MCF 10A (cell line): ENCODE measurements around the gene NEUROD6. TPM values are rescaled to one million over a fixed set of nuclear protein-coding genes. Genes with fewer than 3 reads are reported as not detected.

Experiments used
- BruUV-seq: library from RNA; stranded (reverse); fragments of 400-500 nt; replicated peaks from 2 replicates; lab custom pipeline; 2021; lab: Mats Ljungman, UMichigan
- CTCF ChIA-PET: fragments of 300-600 bp; sonication (Branson Sonifier 250); formaldehyde crosslinking; extraction: SDS; loops from one replicate; lab custom pipeline; 2021; ENCODE audit warnings: antibody characterized with exemption, inconsistent platforms; lab: Yijun Ruan, JAX
- POLR2A ChIA-PET: fragments of 300-600, 350-650 bp; sonication (Branson Sonifier 250); formaldehyde crosslinking; extraction: SDS; loops from one replicate; lab custom pipeline; 2020; ENCODE audit warnings: antibody characterized with exemption, inconsistent platforms; lab: Yijun Ruan, JAX
- DNase-seq: peaks from one replicate; pipeline ENCODE4 v3.0.0-alpha.2; 2018; ENCODE audit not compliant: unreplicated experiment
- H3K27ac Mint-ChIP-seq: one replicate; pipeline ENCODE4 v1.8.0; 2022; ENCODE audit warnings: mild to moderate bottlenecking, low read depth, mixed read lengths; ENCODE audit not compliant: unreplicated experiment
- H3K27me3 Mint-ChIP-seq: one replicate; pipeline ENCODE4 v1.8.0; 2022; ENCODE audit warnings: mixed read lengths; ENCODE audit not compliant: insufficient read depth, unreplicated experiment
- H3K36me3 Mint-ChIP-seq: one replicate; pipeline ENCODE4 v1.8.0; 2022; ENCODE audit warnings: mild to moderate bottlenecking, moderate library complexity, mixed read lengths; ENCODE audit not compliant: insufficient read depth, unreplicated experiment
- H3K4me1 Mint-ChIP-seq: one replicate; pipeline ENCODE4 v1.8.0; 2022; ENCODE audit warnings: mixed read lengths; ENCODE audit not compliant: insufficient read depth, unreplicated experiment
- H3K4me3 Mint-ChIP-seq: one replicate; pipeline ENCODE4 v1.8.0; 2022; ENCODE audit warnings: mild to moderate bottlenecking, moderate library complexity, mixed read lengths; ENCODE audit not compliant: unreplicated experiment
- H3K9me3 Mint-ChIP-seq: one replicate; pipeline ENCODE4 v1.8.0; 2022; ENCODE audit warnings: mixed read lengths; ENCODE audit not compliant: unreplicated experiment
- CTCF ChIP-seq: fragments of 200-600 bp; IDR thresholded peaks from one replicate; pipeline ENCODE4 v1.8.0; 2022; ENCODE audit warnings: antibody characterized with exemption, mild to moderate bottlenecking; ENCODE audit not compliant: unreplicated experiment
- intact Hi-C: fragments of 100-400 bp; cut with micrococcal nuclease; formaldehyde crosslinking; loops from 2 replicates; pipeline ENCODE4 v1.14.1; 2022
- total RNA-seq: library from RNA; stranded (reverse); gene quantifications from 2 replicates; pipeline ENCODE4 v1.2.3, GENCODE V29; 2022

NEUROD6 gene
- total RNA-seq, 1 experiment from 2014 or later, result not detected

DNA sequence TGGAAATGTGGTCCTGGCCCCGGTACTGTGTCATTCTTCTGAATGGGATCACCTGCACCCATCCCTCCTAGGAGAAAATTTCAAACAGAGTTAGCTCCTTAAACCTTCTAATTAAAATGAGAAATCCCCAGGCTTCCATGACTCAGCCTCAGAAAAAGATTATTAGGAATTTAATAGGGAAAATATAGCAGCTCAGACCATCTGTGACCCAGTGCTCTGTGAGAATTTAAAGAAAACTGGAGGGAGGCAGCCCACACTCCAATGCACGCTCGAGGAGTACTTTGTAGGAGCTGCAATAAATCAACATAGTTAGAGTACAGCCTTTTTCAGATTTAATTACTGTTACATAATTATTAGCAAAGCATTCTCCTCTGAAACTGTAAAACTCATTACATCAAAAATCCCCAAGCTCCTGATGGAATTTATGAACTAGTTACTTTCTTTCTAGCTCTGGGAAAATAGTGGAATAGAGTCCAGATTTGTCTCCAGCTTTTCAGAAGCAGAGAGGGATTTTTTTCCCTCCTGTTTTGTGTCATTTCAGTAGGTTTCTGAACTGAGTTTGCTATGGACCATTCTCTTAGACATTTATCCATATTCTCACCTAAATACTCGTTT lies 30.1 kb downstream of the NEUROD6 start:
- Mint-ChIP-seq H3K9me3 (no peaks in the 10 kb centered on the region), H3K36me3 (no peaks in the 10 kb centered on the region), H3K4me1 (no peaks in the 10 kb centered on the region), H3K4me3 (no peak overlapping the region), H3K27me3 (peaks cover 42% of the 10 kb centered on the region), H3K27ac (no peak overlapping the region)
- POLR2A ChIA-PET, result no interaction called here
- no peak for DNase-seq
- no peak for TF ChIP-seq CTCF
- intact Hi-C loops, result no loop called here
- BruUV-seq, result no TSS peak
- CTCF ChIA-PET, result interaction anchor here (0.8 to 1.1 kb wide), 3 partner anchors 20 to 180 kb away, joined by 3 to 4 read pairs (median 3); no protein-coding TSS in a partner anchor

DNA sequence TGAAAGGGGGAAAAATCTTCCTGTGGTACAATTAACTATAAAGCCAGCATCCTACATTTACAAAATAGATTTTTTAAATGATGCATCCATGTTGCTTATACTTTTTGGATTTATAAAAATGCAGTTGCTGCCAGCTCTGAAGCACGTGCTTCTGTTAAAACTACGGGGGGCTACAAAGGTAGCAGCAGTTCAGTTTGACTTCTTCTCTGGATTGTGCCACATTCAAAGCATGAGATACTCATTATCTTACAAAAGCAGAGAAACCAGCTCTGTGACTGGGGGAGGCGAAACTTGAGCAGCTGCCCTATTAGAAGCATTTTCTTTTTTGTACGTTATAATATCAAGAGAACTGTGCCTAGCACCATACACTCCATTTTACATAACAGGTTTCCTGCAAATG lies 31.1 kb downstream of the NEUROD6 start:
- ChIA-PET CTCF (no interaction called here), POLR2A (no interaction called here)

DNA sequence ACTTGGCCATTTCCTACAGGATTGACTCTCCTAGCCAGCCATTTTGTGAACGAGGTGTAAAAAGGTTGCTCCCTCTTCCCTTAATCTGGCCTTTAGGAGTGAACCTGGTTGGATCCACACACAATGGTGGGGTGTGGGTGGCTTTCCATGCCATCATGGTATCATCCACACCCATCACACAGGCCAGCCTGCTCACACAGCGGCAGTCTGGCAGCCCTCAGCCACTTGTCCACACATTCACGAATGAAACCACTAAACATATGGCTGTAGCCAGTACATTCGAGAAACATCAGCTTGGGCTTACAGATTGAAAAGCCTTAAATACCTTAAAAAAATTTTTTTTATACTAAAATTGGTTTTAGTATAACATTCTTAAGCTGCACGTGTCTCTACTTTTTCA lies 31.9 kb downstream of the NEUROD6 start:
- TF ChIP-seq CTCF, result no peak
- intact Hi-C loops, result no loop called here
- H3K36me3 Mint-ChIP-seq, result no peaks in the 10 kb centered on the region
- H3K27ac Mint-ChIP-seq, result no peak overlapping the region
- no TSS peak for BruUV-seq
- H3K9me3 Mint-ChIP-seq, result no peaks in the 10 kb centered on the region
- ChIA-PET POLR2A (interaction anchor here (0.6 kb wide), 1 partner anchor 1663 kb away, joined by 3 read pairs; no protein-coding TSS in a partner anchor), CTCF (interaction anchor here (0.6 kb wide), 1 partner anchor 206 kb away, joined by 3 read pairs; no protein-coding TSS in a partner anchor)
- no peaks in the 10 kb centered on the region for H3K4me1 Mint-ChIP-seq
- DNase-seq, result no peak
- no peak overlapping the region for H3K4me3 Mint-ChIP-seq
- H3K27me3 Mint-ChIP-seq, result peaks cover 35% of the 10 kb centered on the region

More for the DNA sequence above, 31.1 kb downstream of the NEUROD6 start:
- Mint-ChIP-seq H3K36me3 (no peaks in the 10 kb centered on the region), H3K27me3 (peaks cover 42% of the 10 kb centered on the region), H3K27ac (no peak overlapping the region), H3K4me1 (no peaks in the 10 kb centered on the region), H3K4me3 (no peak overlapping the region), H3K9me3 (no peaks in the 10 kb centered on the region)
- no peak for TF ChIP-seq CTCF
- BruUV-seq, result no TSS peak
- DNase-seq, result no peak
- intact Hi-C loops, result no loop called here

DNA sequence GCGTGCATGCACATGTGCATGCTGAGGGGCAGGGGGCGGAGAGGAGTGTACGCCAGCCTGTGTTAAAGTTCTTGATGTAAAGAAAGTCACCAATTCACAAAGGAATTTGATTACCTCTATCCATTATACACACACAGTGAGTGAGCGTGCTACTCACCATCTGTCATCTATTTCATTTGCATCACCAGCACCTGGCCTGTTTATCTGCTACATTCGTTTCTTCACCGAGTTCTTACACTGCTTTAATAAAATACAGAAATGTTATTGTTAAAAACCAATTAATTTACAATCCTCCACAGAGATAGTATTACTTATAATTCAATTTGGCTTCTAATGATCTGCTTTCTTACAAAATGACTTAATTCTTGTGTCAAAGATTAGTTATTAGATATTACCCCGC lies 32.6 kb downstream of the NEUROD6 start:
- no peaks in the 10 kb centered on the region for H3K9me3 Mint-ChIP-seq
- no peak overlapping the region for H3K4me3 Mint-ChIP-seq
- no peaks in the 10 kb centered on the region for H3K4me1 Mint-ChIP-seq
- ChIA-PET POLR2A (no interaction called here), CTCF (no interaction called here)
- intact Hi-C loops, result no loop called here
- no peak overlapping the region for H3K27ac Mint-ChIP-seq
- no peaks in the 10 kb centered on the region for H3K36me3 Mint-ChIP-seq
- peaks cover 31% of the 10 kb centered on the region for H3K27me3 Mint-ChIP-seq
- DNase-seq, result no peak
- no peak for TF ChIP-seq CTCF
- BruUV-seq, result no TSS peak
